SK-N-MC (cell line): ENCODE measurements around the gene MS4A6A.

ENCODE experiments used
- EZH2 ChIP-seq: fragments of 200-600 bp; sonication (generic); IDR thresholded peaks from one replicate; pipeline ENCODE4 v1.6.1; 2017; ENCODE audit warnings: antibody characterized with exemption
- POLR2AphosphoS5 ChIP-seq: IDR thresholded peaks from 2 replicates; pipeline ENCODE4 v1.6.1; 2012; ENCODE audit warnings: mild to moderate bottlenecking, low read depth, low read length, borderline replicate concordance

DNA sequence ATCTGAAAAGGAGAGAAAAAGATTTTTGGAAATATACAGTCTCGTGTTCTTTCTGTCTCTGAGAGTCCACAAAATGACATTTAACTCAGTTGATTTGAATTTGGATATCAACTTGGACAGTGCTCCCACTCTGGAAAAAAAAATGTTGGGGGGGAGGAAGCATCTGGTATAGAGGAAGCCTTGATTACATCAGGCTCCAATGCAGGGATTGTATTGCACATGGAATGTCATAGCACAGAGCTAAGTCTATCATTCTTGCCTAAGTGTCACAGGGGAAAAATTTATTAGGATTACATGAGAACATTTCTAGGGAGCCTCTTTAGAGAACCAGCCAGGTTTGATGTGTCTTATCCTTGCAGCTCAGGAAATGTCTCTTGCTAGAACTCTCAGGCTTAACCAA is 23.0 kb downstream of the MS4A6A start:
- no peak for TF ChIP-seq EZH2
- no peak for TF ChIP-seq POLR2AphosphoS5
